Vagina (tissue), 2 donors: ENCODE measurements around the gene PPP4R4.

ENCODE experiments used
- POLR2A ChIP-seq, 2 donors: fragments of 450-650 bp; IDR thresholded peaks; one replicate each; pipeline ENCODE4 v1.6.1; 2017; ENCODE audit warnings: antibody characterized with exemption in 2 of 2, mild to moderate bottlenecking in 2 of 2, moderate library complexity in 2 of 2
- TF ChIP-seq, protein P1 (sequence below), 3 experiments: fragments of 450-650 bp in 2 of 3; fragments of 200-600 bp in 1 of 3; sonication (generic) in 1 of 3; IDR thresholded peaks; one replicate each; pipeline ENCODE4 v1.5.1; 2017 to 2019; ENCODE audit warnings: antibody characterized with exemption in 3 of 3, mild to moderate bottlenecking in 2 of 3, moderate library complexity in 2 of 3

DNA sequence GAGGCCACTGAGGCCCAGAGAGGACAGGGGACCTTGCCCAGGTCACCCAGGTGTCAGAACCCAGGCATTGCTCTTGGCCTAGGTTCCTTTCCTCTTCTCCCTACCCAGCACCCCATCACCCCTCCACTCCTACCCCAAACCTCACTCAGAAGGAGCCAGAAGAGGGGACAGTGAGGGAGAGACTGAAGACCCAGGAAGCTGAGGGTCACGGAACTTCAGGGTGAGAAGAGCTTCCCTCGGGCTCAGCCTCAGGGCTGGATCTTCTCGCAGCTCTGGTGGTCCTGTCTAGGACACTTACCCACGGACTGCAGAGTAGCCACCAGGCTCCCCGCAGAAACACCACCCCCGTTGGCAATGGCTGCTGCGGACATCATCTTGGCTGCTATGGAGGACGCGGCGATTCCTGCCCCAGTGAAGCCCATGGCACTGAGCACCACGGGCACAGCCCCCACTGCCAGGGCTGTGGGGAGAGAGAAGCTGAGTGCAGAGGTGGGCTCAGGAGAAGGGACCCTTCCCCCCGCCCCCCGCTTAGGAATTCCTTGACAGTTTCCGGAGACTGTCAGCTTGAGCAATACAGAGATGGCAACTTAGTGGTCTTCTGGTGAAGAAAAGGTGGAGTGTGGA is 45.8 kb upstream of the PPP4R4 start:
- TF ChIP-seq, protein P1, sequence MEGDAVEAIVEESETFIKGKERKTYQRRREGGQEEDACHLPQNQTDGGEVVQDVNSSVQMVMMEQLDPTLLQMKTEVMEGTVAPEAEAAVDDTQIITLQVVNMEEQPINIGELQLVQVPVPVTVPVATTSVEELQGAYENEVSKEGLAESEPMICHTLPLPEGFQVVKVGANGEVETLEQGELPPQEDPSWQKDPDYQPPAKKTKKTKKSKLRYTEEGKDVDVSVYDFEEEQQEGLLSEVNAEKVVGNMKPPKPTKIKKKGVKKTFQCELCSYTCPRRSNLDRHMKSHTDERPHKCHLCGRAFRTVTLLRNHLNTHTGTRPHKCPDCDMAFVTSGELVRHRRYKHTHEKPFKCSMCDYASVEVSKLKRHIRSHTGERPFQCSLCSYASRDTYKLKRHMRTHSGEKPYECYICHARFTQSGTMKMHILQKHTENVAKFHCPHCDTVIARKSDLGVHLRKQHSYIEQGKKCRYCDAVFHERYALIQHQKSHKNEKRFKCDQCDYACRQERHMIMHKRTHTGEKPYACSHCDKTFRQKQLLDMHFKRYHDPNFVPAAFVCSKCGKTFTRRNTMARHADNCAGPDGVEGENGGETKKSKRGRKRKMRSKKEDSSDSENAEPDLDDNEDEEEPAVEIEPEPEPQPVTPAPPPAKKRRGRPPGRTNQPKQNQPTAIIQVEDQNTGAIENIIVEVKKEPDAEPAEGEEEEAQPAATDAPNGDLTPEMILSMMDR (IDR thresholded peaks at IDR 0.05) = no peak
- no peak for TF ChIP-seq POLR2A (IDR thresholded peaks at IDR 0.05)
